DMS153 (cell line): ENCODE data around the gene SLC37A1.

ENCODE experiments used
- DNase-seq: peaks from one replicate; lab custom pipeline; 2025; lab: John Stamatoyannopoulos, UW

The SLC37A1 gene

DNA sequence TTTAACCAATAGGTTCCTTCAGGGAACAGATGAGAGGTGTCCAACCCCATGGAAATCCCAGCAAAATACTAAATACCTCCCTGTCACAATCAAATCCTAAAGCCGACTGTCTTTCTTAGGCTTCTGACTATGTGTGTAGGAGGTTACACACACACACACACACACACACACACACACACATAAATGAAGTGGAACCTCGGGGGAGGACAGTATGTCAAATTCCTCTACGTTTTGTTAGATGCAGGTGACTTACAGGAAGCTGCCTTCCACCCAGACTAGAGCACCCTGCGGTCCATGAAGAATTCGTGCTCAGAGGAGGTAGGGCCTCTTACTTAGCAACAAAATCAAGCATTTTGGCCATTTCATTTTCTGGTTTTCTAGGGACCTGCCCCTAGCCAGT, 34.1 kb upstream of the SLC37A1 start:
- DNase-seq, result no peak

DNA sequence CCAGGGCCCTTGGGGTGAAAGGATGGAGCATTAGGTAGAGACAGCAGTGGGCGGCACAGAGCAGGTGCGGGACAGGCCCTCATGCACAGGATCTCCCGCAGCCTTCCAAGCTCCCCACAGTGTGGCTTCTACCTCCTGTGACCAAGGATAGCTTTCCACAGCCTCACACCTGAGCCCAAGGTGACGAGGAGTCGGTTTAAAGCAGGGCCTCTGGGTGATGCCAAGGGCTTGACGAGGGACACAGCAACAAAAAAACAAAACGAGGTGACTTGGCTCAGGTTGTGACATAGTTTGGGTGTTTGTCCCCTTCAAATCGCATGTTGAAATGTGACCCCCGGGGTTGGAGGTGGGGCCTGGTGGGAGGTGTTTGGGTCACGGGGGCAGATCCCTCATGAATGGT, 32.9 kb upstream of the SLC37A1 start:
- no peak for DNase-seq

GRCh38 chr21:42481169-42481568, 32.5 kb upstream of the SLC37A1 start:
- DNase-seq, result no peak

DNA sequence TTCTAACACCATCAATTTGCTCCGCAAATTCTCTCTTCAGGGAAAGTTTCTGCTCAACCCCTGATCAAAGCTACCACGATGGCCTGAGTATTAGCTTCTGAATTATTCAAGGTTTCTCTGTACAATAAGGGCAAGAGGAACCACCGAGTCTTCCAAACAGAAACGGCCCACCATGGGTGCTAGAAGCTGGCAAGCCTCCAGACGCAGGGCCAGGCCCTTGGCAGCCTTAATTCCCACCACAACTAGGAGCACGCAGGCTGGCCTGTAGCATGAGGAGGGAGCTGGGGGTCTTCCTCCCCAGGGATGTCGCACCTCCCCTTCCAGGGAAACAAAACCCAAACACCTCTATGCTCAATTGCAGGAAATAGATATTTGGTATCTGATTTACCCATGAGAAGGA, 28.7 kb upstream of the SLC37A1 start:
- DNase-seq, result no peak

DNA sequence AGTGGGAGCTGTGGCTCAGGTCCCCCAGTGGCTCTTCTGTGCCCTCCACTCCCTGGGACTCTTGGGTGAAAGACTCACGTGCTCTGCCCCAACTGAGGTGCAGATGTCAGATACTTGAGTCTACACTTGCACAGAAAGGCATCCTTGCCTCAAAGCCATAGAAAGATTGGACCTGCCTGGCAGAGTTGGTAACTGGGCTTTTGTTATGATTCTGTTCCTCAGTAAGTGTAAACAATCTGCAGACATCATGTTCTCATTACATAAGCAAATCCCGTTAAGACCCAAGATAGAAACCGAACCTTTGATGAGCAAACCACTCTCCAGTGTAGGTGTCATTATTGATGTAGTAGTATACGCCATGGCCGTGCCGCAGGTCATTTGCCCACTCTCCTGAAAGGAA, 27.6 kb upstream of the SLC37A1 start:
- no peak for DNase-seq

DNA sequence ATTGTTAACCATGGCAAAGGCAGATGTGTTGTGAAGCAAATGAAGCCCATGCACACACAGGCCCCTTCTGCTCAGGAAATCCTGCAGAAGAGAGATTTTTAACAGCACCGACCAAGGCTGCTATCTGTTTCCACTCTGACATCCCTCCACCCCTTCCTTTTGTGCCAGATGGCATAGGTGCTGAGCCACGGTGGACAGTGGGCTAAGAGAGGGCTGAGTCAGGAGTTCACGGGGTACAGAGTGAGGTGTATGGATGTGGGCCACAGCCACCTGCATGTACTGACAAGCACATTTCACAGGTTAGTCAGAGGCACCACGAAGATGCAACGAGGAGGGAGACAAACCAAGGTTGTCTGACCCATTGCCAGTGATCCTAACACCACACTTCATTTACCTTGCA, 27.1 kb upstream of the SLC37A1 start:
- DNase-seq, result no peak

GRCh38 chr21:42489006-42489563, 24.6 kb upstream of the SLC37A1 start:
- no peak for DNase-seq

DNA sequence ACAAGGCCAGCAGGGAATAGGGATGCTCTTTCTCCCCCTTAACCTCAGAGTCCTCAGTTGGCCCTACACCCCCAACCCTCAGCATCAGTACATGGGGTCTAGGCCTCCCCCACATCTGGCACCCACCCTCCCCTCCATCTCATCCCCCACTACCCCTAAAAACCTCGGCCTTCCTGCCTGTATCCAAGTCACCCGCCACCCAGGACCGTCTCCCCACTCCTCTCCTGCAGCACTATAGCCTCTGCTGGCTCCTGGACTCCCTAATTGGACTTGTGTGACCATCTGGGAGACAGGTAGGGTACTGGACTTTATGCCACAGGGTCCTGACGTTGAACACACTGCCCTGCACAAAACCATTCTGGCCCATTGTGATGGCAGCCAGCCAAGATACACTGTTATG, 23.7 kb upstream of the SLC37A1 start:
- DNase-seq, result no peak

DNA sequence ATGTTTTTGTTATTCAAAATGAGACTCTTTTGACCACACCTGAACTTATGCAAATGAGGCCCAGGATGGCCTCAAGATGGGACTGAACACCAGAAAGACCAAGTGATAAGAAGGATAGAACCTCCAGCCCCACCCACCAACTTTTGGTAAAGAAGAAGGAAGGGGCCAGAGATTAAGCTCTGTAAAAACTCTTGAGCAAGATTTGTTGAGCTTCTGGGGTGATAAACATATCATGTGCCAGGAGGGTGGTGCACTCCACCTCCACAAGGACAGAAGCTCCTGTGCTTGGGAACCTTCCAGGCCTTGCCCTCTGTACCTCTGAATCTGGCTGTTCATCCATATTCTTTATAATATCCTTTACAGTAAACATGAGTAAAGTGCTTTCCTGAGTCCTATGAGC, 22.9 kb upstream of the SLC37A1 start:
- DNase-seq, result no peak

DNA sequence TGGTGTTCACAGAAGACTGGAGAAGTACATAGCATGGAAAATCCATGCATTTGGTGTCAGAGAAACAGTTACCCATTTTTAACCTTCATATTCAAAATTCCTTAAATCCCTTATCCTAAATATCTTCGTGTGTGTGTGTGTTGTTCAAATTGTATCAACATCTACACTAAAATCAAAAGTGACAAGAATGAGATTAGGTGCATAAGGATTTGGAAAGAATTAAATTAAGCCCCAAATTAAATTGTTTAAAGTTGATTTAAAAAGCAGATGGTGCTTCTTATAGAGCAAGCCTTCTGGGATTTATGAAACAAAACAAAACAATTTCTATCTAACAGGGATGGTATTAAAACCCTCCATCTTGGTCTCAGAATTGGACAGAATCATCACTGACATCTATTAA, 22.3 kb upstream of the SLC37A1 start:
- DNase-seq, result no peak

- no peak for DNase-seq
Observed at GRCh38 chr21:42492201-42492600, 21.5 kb upstream of the SLC37A1 start.

DNA sequence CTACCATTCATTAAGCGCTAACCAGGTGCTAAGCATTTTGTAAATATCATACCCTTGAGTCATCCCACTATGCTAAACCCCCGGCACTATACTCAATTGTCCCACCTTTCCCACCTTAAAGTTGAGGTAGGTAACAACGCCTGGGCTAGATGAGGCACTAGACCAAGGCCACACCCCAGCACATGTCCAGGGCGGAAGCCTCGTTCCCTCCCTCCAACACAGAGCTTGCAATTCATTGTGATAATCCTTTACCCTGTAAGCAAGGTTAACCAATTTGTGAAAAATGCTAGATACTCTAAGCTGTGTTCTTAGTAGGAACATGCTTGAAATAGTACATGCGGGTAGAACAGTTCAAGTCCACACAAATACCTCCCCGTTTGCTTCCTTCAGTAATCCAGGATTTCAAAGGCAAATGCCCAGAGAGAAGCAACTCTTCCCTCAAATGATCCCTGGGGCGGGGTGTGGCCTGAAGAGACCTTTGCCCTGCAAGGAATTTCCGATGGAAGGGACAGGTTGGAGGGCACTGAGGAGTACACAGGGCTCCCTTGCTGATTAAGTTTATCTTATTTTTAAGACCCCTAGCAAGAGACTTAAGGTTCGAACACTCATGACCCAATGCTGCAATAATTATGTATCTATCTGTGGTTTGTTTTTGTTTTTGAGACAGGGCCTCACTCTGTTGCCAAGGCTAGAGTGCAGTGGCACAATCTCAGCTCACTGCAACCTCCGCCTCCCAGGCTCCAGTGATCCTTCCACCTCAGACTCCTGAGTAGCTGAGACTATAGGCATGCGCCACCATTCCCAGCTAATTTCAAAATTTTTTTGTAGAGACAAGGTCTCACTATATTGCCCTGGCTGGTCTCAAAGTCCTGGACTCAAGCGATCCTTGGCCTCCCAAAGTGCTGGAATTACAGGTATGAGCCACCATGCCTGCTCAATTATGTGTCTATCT, 20.3 kb upstream of the SLC37A1 start:
- no peak for DNase-seq

GRCh38 chr21:42495027-42495426, 18.6 kb upstream of the SLC37A1 start:
- DNase-seq, result no peak

- DNase-seq, result peak; percentile 64
Observed at GRCh38 chr21:42495765-42496119, 17.9 kb upstream of the SLC37A1 start.

DNA sequence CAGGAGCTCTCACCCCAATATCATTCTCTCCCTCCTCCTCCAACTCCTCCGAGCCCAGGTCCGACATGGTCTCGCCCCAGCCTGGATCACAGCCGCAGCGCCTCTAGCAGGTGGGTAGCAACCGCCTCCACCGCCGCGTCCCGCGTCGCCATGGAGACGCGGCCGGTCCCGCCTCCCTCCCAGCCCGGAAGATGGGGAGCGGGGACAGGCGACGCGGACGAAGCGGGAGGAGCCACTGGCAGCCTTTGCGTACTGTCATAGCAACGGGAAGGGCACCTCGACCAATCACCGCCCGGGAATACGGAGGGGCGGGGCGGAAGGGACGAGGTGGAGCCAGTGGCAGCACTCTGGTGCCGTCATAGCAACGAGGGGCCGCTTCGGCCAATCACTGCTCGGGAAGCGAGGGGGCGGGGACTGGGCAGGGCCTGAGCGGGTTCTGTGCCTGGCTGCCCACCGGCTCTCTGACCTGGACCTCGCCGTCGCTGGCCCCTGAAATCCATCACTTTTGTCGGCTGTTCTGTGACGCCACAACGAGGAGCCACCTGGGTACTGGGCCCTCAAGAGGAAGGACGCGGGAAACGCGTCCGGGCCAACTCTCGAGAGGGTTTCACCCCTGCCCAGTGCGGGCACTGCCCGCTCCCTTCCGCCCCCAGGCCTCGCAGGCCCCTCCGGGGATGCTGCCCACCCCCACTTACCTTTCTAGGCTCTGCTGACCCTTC, 17.4 kb upstream of the SLC37A1 start, which contains the start of gene RSPH1:
TSS of gene RSPH1 (minus strand) at position 105 of the 719 bp plus-strand sequence. CDS start at position 67, 38 bp downstream.
- peak; percentile 98 for DNase-seq

DNA sequence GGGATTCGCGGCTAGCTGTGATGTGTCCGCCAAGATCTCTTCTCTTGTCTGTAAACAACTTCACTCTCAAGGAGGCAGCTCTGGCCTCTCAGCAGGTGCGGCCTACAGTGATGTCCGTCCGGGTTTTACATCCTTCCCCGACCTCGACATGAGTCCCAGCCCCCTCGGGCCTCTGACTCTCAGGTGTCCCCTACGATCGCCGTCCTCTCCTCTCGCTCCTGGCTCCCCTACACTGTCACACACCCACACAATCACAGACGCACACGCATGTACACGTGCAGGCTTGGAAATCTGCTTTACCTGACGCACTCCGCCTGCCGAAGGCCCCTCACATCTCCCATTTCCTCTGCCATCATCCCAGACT, 16.8 kb upstream of the SLC37A1 start:
- no peak for DNase-seq

- no peak for DNase-seq
Observed at GRCh38 chr21:42498012-42498411, 15.6 kb upstream of the SLC37A1 start.

DNA sequence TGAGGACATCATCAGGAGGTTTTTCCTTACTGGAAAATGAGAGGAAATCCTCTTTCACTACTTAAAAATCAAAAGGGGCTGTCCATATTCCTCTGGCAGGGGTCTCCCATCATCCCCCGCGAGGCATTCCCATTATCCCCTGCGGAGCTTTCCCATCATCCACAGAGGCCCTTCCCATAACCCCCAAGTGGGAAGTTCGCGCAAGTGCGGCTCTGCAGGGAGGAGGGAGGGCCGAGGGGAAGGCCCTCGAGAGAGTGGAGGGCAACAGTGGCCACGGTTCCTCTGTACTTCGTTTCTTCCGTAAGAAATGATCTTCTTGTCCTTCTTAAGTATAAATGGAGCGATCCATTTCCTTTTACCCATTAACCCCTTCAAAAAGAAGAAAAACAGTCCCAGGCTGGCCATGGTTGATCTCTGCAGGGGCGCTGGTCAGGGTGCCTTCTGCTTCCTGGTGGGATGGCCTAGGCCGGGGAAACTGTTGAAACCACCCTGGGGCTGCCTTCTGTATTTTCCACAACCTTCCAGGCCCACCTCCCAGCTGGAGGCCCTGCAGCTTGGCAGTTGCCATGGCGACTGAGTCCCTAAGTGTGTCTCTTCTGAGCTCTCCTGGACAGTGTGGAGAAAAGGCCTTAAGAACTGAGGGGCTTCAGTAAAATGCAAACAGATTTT, 14.1 kb upstream of the SLC37A1 start:
- DNase-seq, result no peak

DNA sequence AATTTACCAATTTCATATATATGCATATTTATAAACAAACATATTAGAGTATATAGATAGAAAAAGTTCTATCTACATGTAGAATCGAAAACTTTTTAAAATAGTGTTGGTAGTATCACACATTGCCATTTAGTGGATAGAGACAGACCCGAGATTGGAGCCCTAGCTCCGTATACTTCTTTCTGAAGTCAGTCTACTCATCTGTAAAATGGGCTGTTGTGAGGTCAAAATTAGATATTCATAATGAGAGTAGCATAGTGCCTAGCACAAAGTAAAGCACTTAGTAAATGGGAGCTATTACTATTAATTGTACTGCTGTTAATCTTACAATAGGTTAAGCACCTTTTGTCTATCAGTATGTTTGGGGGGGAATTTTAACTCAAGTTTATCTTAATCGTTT, 13.4 kb upstream of the SLC37A1 start:
- no peak for DNase-seq

DNA sequence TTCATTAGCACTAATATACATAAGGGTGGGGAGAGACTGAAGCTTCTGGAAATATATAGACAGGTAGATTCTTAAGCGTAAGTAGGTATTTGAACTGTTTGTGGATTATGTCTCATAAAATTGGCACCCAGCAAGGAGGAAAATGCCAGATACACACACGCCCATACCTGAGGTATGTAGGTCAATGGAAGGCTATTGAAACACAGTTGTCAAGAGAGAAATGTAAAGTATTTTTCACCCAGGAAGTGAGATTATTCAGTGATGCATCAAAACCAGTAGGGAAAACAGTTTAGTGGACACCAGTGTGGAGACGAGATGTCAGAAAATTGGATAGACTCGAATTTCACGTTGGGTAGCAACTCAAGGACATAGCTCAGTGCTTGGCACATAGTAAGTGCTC, 12.9 kb upstream of the SLC37A1 start:
- no peak for DNase-seq

DNA sequence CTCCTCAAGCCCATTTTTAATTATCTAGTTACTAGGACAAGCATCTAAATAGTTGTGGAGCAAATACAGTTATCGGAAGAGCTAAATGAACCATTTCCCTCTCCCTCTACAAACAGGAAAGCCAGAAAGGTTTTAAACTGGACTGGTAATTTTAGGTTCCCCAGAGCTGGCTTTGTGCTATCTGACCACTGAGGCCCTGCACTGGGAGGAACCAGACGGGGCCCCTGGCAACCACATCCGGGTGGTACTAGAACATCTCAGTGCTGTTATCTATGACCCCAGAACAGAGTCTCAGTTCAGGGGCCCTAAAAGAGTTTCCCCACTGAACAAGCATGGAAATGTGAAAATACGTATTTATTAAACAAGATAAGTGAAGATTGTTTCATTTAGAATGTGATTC, 9.9 kb upstream of the SLC37A1 start:
- DNase-seq, result no peak

DNA sequence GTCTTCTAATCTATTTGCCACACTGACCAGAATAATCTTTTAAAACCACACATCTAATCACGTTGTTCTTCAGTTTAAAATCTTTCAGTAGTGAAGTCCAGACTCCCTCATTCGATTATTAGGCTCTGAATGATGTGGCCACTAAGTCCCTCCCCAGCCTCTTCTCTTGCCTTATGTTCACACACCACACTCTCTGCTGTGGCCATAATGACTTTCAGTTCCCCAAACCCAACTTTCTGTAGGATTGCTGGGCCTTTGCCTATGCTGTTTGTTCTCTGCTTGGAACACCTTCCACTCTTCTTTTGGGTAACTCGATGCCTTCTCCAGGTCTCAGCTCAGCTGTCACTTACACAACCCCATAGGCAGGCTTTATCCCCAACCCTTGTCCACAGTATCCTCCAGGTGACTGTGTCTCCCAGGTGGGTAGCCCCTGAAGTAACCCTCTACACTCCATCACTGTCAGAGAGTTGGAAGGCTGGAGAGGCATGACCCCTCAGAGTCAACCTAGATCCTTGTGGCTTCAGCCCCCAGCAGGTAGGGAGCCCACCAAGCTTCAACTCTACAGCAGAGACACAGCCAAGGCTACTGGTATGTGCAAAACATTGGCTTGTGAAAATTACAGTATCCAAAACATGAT, 8.4 kb upstream of the SLC37A1 start:
- DNase-seq, result no peak
